BE2C (cell line): ENCODE results near the gene MCUR1.

ENCODE experiments used
- DNase-seq: peaks from one replicate; pipeline ENCODE4 v3.0.0-alpha.2; 2020
- H3K27me3 ChIP-seq: fragments of 250-450 bp; sonication (Bioruptor Pico); 2 replicates; pipeline ENCODE4 v1.5.1; 2020; ENCODE audit warnings: mild to moderate bottlenecking
- H3K36me3 ChIP-seq: fragments of 250-450 bp; sonication (Bioruptor Pico); 2 replicates; pipeline ENCODE4 v1.5.1; 2020; ENCODE audit warnings: mild to moderate bottlenecking
- H3K4me1 ChIP-seq: fragments of 250-450 bp; sonication (Bioruptor Pico); 2 replicates; pipeline ENCODE4 v1.5.1; 2020
- H3K4me3 ChIP-seq: 2 replicates; pipeline ENCODE4 v1.5.1; 2011; ENCODE audit warnings: low read depth, low read length
- H3K9me3 ChIP-seq: fragments of 250-450 bp; sonication (Bioruptor Pico); 2 replicates; pipeline ENCODE4 v1.5.1; 2020
- CTCF ChIP-seq: IDR thresholded peaks from 2 replicates; pipeline ENCODE4 v1.5.1; 2012; ENCODE audit warnings: mild to moderate bottlenecking, low read depth, low read length

The MCUR1 gene

GRCh38 chr6:13813621-13814175 lies 659 bp downstream of the MCUR1 start:
- Histone ChIP-seq H3K4me3 (peak overlapping the region; percentile 80), H3K36me3 (no peaks in the 10 kb centered on the region), H3K27me3 (no peaks in the 10 kb centered on the region), H3K9me3 (no peaks in the 10 kb centered on the region), H3K4me1 (peaks cover 5% of the 10 kb centered on the region)
- peak; percentile 84 for DNase-seq
- TF ChIP-seq CTCF = no peak

- H3K4me3 ChIP-seq = peak overlapping the region; percentile 80
- TF ChIP-seq CTCF = no peak
- no peaks in the 10 kb centered on the region for H3K27me3 ChIP-seq
- peaks cover 5% of the 10 kb centered on the region for H3K4me1 ChIP-seq
- no peaks in the 10 kb centered on the region for H3K9me3 ChIP-seq
- no peaks in the 10 kb centered on the region for H3K36me3 ChIP-seq
- no peak for DNase-seq
These were observed 1.3 kb downstream of the MCUR1 start for GRCh38 chr6:13813026-13813425.

- peaks cover 5% of the 10 kb centered on the region for H3K4me1 ChIP-seq
- no peaks in the 10 kb centered on the region for H3K36me3 ChIP-seq
- H3K4me3 ChIP-seq = no peak overlapping the region
- no peak for TF ChIP-seq CTCF
- H3K9me3 ChIP-seq = no peaks in the 10 kb centered on the region
- H3K27me3 ChIP-seq = no peaks in the 10 kb centered on the region
- no peak for DNase-seq
These were observed 2.1 kb downstream of the MCUR1 start for GRCh38 chr6:13812359-13812642.

DNA sequence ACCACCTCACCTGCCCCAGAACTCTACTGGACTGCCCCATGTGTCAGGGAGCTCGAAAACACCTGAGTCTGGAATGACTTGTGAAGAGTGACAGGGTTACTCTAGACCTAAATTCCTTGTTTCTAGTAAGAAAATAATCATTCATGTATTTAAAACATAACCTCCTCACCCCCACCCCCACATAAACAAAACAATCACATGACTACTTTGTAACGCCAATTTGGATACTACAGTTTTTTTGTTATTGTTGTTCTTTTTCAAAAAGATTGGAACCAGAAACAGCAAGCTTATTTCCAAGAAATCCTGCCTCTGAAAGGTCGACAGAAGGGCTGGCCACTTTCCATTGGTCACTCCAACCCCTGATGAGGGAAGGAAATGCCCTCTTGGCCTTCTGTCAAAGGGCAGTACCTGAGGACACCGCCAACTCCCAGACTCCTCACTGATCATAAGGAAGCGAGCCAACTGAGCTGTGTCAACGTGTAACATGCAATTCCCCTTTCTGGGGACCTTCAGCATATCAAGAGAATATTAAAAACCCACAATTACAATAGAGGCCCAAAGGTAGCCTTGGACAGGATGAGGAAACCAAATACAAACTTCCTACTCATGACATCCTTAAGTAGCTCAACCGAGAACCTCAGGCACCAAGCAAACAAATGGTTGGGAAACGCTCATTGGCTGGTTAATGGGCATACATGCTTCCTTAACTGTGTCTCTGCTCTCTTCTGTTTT lies 2.6 kb downstream of the MCUR1 start:
- Histone ChIP-seq H3K4me1 (peaks cover 5% of the 10 kb centered on the region), H3K9me3 (no peaks in the 10 kb centered on the region), H3K27me3 (no peaks in the 10 kb centered on the region), H3K36me3 (no peaks in the 10 kb centered on the region), H3K4me3 (no peak overlapping the region)
- no peak for DNase-seq
- no peak for TF ChIP-seq CTCF

GRCh38 chr6:13810688-13811446 lies 3.5 kb downstream of the MCUR1 start:
- peaks cover 5% of the 10 kb centered on the region for H3K4me1 ChIP-seq
- no peak for DNase-seq
- no peaks in the 10 kb centered on the region for H3K9me3 ChIP-seq
- no peak for TF ChIP-seq CTCF
- H3K36me3 ChIP-seq = no peaks in the 10 kb centered on the region
- H3K27me3 ChIP-seq = no peaks in the 10 kb centered on the region
- H3K4me3 ChIP-seq = no peak overlapping the region

DNA sequence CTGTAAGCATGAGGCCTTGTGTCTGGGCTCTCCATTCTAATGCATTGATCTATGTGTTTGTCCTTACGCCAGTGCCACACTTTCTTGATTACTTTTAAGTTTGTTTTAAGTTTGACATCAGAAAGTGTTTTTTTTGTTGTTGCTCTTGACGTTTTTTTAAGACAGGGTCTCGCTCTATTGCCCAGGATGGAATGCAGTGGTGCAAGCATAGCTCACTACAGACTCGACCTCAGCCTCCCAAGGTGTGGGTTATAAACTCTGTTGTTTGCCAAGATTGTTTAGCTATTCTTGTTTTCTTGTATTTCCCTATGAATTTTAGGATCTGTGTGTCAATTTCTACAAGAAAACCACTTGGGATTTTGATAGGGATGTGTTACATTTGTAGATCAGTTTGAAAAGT lies 5.6 kb downstream of the MCUR1 start:
- peaks cover 5% of the 10 kb centered on the region for H3K4me1 ChIP-seq
- H3K36me3 ChIP-seq = peaks cover 5% of the 10 kb centered on the region; the same call in 1 of the 2 replicates
- no peak for DNase-seq
- H3K27me3 ChIP-seq = no peaks in the 10 kb centered on the region
- no peak overlapping the region for H3K4me3 ChIP-seq
- TF ChIP-seq CTCF = no peak
- H3K9me3 ChIP-seq = no peaks in the 10 kb centered on the region
